HepG2 (cell line): ENCODE results near the gene KANSL1L. TPM values are rescaled to one million over a fixed set of nuclear protein-coding genes. Genes with fewer than 3 reads are reported as not detected.

ENCODE experiments used
- EED ChIP-seq: sonication (generic); formaldehyde crosslinking; IDR thresholded peaks from 2 replicates; pipeline ENCODE4 v1.5.0; 2020; ENCODE audit warnings: mild to moderate bottlenecking, missing genetic modification reagents
- GMEB1 ChIP-seq: sonication (generic); formaldehyde crosslinking; IDR thresholded peaks from 2 replicates; pipeline ENCODE4 v1.5.1; 2020; ENCODE audit warnings: missing genetic modification reagents, mild to moderate bottlenecking, borderline replicate concordance
- HBP1 ChIP-seq: IDR thresholded peaks from 2 replicates; pipeline ENCODE4 v1.6.1; 2016; ENCODE audit warnings: low read depth, control low read depth
- HIC2 ChIP-seq: sonication (generic); formaldehyde crosslinking; IDR thresholded peaks from 2 replicates; pipeline ENCODE4 v1.9.0; 2022; ENCODE audit warnings: low read depth, missing genetic modification reagents
- KAT8 ChIP-seq: IDR thresholded peaks from 2 replicates; pipeline ENCODE4 v1.6.1; 2016; ENCODE audit warnings: missing genetic modification reagents, missing compliant biosample characterization
- KDM5A ChIP-seq: fragments of 200-600 bp; sonication (generic); IDR thresholded peaks from 2 replicates; pipeline ENCODE4 v1.7.0; 2018; ENCODE audit warnings: antibody characterized with exemption, mild to moderate bottlenecking, low read length, borderline replicate concordance
- LBX2 ChIP-seq: sonication (generic); formaldehyde crosslinking; IDR thresholded peaks from 2 replicates; pipeline ENCODE4 v1.5.0; 2020; ENCODE audit warnings: missing genetic modification reagents, mild to moderate bottlenecking, borderline replicate concordance
- NFKB2 ChIP-seq: sonication (generic); formaldehyde crosslinking; IDR thresholded peaks from 2 replicates; pipeline ENCODE4 v1.4.0; 2020; ENCODE audit warnings: missing genetic modification reagents, borderline replicate concordance
- NR2C2 ChIP-seq: sonication (generic); formaldehyde crosslinking; IDR thresholded peaks from 2 replicates; pipeline ENCODE4 v1.4.0; 2020; ENCODE audit warnings: missing genetic modification reagents, mild to moderate bottlenecking, moderate library complexity, borderline replicate concordance
- REPIN1 ChIP-seq: sonication (generic); formaldehyde crosslinking; IDR thresholded peaks from 2 replicates; pipeline ENCODE4 v1.8.0; 2022; ENCODE audit warnings: missing genetic modification reagents, low read depth, mild to moderate bottlenecking, borderline replicate concordance
- SMAD9 ChIP-seq: sonication (generic); formaldehyde crosslinking; IDR thresholded peaks from 2 replicates; pipeline ENCODE4 v1.5.1; 2020; ENCODE audit warnings: mild to moderate bottlenecking, missing genetic modification reagents
- SP4 ChIP-seq: sonication (generic); formaldehyde crosslinking; IDR thresholded peaks from 2 replicates; pipeline ENCODE4 v1.8.1; 2023; ENCODE audit warnings: mild to moderate bottlenecking, missing genetic modification reagents
- TOPORS ChIP-seq: sonication (generic); formaldehyde crosslinking; IDR thresholded peaks from 2 replicates; pipeline ENCODE4 v1.8.0; 2023; ENCODE audit warnings: mild to moderate bottlenecking, missing genetic modification reagents
- ZBTB1 ChIP-seq: sonication (generic); formaldehyde crosslinking; IDR thresholded peaks from 2 replicates; pipeline ENCODE4 v1.4.0; 2020; ENCODE audit warnings: missing genetic modification reagents, borderline replicate concordance
- ZBTB20 ChIP-seq: sonication (generic); formaldehyde crosslinking; IDR thresholded peaks from 2 replicates; pipeline ENCODE4 v1.8.1; 2023; ENCODE audit warnings: missing genetic modification reagents, low read depth, mild to moderate bottlenecking, borderline replicate concordance
- ZNF331 ChIP-seq: sonication (generic); formaldehyde crosslinking; IDR thresholded peaks from 2 replicates; pipeline ENCODE4 v1.4.0; 2020; ENCODE audit warnings: missing genetic modification reagents
- ZNF343 ChIP-seq: sonication (generic); formaldehyde crosslinking; IDR thresholded peaks from 2 replicates; pipeline ENCODE4 v1.4.0; 2020; ENCODE audit warnings: mild to moderate bottlenecking, missing genetic modification reagents
- ZNF484 ChIP-seq: sonication (generic); formaldehyde crosslinking; IDR thresholded peaks from 2 replicates; pipeline ENCODE4 v1.5.1; 2020; ENCODE audit warnings: mild to moderate bottlenecking, low read depth, missing genetic modification reagents, borderline replicate concordance
- ZNF605 ChIP-seq: sonication (generic); formaldehyde crosslinking; IDR thresholded peaks from 2 replicates; pipeline ENCODE4 v1.8.0; 2022; ENCODE audit warnings: mild to moderate bottlenecking, missing genetic modification reagents
- ZNF75D ChIP-seq: sonication (generic); formaldehyde crosslinking; IDR thresholded peaks from 2 replicates; pipeline ENCODE4 v1.8.1; 2023; ENCODE audit warnings: missing genetic modification reagents, mild to moderate bottlenecking, borderline replicate concordance
- ZSCAN25 ChIP-seq: sonication (generic); formaldehyde crosslinking; IDR thresholded peaks from 2 replicates; pipeline ENCODE4 v1.8.0; 2022; ENCODE audit warnings: mild to moderate bottlenecking, missing genetic modification reagents
- polyA plus RNA-seq, 8 experiments: library from polyadenylated mRNA; depleted of rRNA in 3 of 8; stranded (reverse) in 7 of 8; unstranded in 1 of 8; fragments of >200 nt; fragmentation: Illumina TruSeq in 4 of 8; extraction: Trizol in 4 of 8; gene quantifications; 2 replicates each; pipeline versions ENCODE4 v1.2.1 to v1.2.3, GENCODE V29; 2011 to 2016; ENCODE audit warnings: low read depth in 4 of 8, missing spikeins in 1 of 8, mixed read lengths in 1 of 8; ENCODE audit not compliant: insufficient read depth in 1 of 8
- total RNA-seq, 5 experiments: library from RNA; depleted of rRNA; stranded (reverse); fragments of >200 nt; fragmentation: Illumina TruSeq; extraction: Trizol; gene quantifications; 2 replicates each; pipeline ENCODE4 v1.2.3, GENCODE V29; 2016; ENCODE audit warnings: low read depth in 1 of 5
- TF ChIP-seq, protein P1 (sequence below): sonication (generic); formaldehyde crosslinking; IDR thresholded peaks from 2 replicates; pipeline ENCODE4 v1.4.0; 2020; ENCODE audit warnings: missing genetic modification reagents

Gene KANSL1L
- total and polyA plus RNA-seq, 2 of the 13 experiments (the other 11 are each of a cell fraction or from before 2014, with no cell fraction given) = 5.4 to 10.3 TPM

GRCh38 chr2:210170446-210171303 lies 534 bp downstream of the KANSL1L start (continued):
- TF ChIP-seq KDM5A = peak; percentile 78; the same call in 1 of the 2 replicates
- no peak for TF ChIP-seq ZNF484
- TF ChIP-seq SMAD9 (CRISPR knock-in tag) = no peak
- peak; percentile 55; the same call in 1 of the 2 replicates for TF ChIP-seq ZNF343 (CRISPR knock-in tag)
- TF ChIP-seq NFKB2 = peak; percentile 63; the same call in 1 of the 2 replicates
- peak; percentile 81; the same call in 1 of the 2 replicates for TF ChIP-seq KAT8 (CRISPR knock-in tag)
- peak; percentile 57 for TF ChIP-seq HBP1
- no peak for TF ChIP-seq EED
- peak; percentile 40 for TF ChIP-seq GMEB1 (CRISPR knock-in tag)
- TF ChIP-seq REPIN1 (CRISPR knock-in tag) = no peak
- peak; percentile 48; the same call in 1 of the 2 replicates for TF ChIP-seq NR2C2 (CRISPR knock-in tag)
- TF ChIP-seq ZBTB1 (CRISPR knock-in tag) = no peak
- TF ChIP-seq HIC2 (CRISPR knock-in tag) = no peak
- TF ChIP-seq ZBTB20 (CRISPR knock-in tag) = no peak
- TF ChIP-seq ZNF75D (CRISPR knock-in tag) = no peak
- TF ChIP-seq, protein P1, sequence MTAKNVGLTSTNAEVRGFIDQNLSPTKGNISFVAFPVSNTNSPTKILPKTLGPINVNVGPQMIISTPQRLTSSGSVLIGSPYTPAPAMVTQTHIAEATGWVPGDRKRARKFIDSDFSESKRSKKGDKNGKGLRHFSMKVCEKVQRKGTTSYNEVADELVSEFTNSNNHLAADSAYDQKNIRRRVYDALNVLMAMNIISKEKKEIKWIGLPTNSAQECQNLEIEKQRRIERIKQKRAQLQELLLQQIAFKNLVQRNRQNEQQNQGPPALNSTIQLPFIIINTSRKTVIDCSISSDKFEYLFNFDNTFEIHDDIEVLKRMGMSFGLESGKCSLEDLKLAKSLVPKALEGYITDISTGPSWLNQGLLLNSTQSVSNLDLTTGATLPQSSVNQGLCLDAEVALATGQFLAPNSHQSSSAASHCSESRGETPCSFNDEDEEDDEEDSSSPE = peak; percentile 10; the same call in 1 of the 2 replicates
- TF ChIP-seq SP4 (CRISPR knock-in tag) = no peak
- 0 out of 2 replicates have a peak, but pooled peaks have one; percentile 54 for TF ChIP-seq ZNF605 (CRISPR knock-in tag)
- TF ChIP-seq TOPORS = no peak
- TF ChIP-seq ZSCAN25 (CRISPR knock-in tag) = no peak
- no peak for TF ChIP-seq LBX2 (CRISPR knock-in tag)
- peak; percentile 66; the same call in 1 of the 2 replicates for TF ChIP-seq ZNF331
